ENCODE results near the gene KNDC1.
"Not testable (repeated sequence)": the region's sequence is repeated elsewhere in the genome, so short reads cannot be mapped to it uniquely, and the experiment has no call there.

Gene KNDC1

DNA sequence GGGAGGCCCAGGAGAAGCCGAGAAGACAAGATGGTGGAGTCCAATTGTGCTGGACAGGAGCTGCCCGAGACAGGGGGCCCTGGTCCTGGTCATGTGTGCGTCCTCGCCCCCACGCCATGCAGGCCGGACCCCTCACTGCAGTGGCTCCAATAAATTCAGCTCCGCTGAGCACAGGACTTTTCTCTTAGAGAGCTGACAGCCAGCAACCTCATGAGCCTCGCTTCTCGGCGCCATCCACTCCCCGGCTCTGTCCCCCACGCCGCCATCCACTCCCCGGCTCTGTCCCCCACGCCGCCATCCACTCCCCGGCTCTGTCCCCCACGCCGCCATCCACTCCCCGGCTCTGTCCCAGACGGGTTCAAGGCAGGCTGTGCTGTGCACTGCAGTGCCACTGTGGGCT, 67.2 kb downstream of the KNDC1 start:
- no peak for DNase-seq

DNA sequence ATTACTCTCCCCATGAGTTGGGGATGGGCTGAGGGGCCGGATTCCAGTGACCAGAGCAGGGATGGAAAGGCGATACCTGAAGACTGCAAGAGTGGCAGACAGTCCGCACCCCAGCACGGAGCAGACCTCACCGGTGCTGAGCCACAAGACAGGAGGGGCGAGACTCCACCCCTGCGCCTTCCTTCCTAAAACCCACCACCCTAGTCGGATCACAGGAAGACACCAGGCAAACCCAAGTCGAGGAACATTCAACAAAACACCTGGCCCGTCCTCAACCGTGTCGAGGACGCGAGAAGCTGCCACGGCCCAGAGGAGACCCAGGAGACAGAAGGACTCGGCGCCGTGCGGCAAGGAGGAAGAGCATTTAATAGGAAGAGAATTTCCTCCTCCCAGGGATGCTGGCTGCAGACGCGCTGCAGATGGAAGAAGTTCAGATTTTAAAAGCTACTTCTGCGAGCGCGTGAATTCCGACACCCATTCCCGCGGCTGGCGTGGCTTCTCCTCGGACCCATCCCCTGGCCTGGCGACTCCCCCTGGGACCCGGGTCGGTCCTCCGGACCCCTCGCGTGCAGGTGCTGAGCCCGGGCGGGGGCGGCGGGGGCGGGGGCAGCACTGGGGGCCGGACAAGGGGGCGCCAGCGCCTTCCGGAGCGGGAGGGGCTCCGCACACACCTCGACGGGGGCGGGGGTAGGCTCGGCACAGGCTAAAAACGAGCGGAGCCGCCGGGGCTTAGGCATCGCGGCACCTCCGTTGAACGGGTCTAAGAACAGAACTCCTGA, 69.4 kb downstream of the KNDC1 start:
- no peak for DNase-seq

DNA sequence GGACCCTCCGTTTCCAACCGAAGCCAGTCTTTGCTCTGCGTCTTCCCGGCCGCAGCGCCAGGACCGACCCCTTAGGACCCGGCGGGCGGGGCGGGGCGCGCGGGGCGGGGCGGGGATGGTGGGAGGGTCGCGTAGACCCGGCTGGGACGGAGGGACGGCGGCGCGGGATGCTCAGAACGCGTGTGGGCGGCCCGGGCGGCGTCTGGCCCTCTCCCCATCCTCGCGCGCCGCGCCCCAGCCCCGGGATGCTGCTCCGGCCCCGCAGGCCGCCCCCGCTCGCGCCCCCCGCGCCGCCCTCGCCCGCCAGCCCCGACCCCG, 70.0 kb downstream of the KNDC1 start, which contains the start of gene UTF1:
TSS of gene UTF1 (plus strand) at position 174 of the 318 bp plus-strand sequence. CDS start at position 246, 72 bp downstream.
- DNase-seq = no peak

DNA sequence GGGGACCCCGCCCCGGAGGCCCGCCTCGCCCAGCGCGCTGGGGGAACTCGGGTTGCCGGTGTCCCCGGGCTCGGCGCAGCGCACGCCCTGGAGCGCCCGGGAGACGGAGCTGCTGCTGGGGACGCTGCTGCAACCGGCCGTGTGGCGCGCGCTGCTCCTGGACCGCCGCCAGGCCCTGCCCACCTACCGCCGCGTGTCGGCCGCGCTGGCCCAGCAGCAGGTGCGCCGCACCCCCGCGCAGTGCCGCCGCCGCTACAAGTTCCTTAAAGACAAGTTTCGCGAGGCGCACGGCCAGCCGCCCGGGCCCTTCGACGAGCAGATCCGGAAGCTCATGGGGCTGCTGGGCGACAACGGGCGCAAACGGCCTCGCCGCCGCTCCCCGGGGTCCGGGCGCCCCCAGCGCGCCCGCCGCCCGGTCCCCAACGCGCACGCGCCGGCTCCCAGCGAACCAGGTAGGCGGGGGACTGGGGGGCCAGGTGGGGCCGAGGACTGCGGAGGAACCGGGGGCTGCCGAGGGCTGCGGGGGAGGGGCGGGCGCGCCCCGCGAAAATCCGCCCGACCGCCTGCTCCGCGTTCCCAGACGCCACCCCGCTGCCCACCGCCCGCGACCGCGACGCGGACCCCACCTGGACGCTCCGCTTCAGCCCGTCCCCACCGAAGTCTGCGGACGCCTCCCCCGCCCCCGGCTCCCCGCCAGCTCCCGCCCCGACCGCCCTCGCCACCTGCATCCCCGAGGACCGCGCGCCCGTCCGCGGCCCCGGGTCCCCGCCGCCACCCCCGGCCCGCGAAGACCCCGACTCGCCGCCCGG, 70.6 kb downstream of the KNDC1 start:
- DNase-seq = peak; percentile 43

DNA sequence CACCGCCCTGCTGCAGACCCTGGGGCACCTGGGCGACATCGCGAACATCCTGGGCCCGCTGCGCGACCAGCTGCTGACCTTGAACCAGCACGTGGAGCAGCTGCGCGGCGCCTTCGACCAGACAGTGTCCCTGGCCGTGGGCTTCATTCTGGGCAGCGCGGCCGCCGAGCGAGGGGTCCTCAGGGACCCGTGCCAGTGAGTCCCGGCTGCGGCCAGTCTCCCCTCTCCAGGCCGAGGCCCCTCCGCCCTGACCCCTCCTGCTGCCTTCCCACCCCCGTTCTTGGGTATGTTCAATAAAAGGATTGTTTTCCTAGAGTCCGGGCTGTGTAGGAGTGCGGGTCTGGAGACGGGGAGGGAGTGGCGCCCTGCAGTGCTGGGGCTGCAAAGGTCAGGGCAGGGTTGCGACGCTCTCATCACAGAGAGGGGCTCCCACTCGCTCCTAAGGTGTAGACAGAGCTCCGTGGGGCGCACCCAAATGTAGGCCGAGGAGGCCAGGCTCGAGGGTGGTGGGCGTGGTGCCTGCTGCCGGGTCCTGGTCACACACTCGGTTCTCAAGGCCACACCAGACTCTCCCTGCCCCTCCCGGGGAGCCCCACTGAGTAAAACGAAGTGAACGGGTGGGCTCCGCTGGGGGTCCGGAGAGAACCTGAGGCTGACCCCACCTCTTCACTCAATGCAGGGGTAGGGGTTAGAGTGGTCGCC, 71.4 kb downstream of the KNDC1 start:
- no peak for DNase-seq

DNA sequence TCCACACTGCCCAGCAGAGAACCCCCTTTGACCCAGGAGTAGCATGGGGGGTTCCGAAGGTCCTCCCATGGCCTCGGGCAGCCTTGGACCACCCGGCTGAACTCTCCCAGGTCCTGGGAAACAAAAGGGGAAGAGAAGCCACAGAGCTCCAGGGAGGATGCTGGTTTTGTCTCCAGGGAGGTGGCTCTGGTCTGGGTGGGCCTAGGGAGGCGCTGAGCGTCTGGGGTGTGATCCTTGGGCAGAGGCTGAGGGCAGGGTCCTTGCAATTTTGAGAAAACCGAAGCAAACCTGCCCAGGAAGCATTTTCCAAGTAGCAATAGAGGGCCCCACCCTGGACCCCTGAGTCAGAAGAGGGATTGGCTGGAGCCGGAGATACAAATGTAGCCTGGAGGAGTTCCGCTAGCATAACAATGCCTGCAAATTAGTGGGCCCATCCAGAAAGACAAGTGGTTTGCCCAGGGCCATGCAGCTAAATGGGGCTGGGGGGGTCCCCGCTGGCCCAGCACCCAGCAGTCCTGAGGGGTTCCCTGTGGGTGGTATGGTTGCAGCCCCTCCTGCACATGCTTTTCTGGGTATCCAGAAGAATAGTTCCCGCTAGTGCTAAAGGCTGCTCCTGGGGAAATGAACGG, 72.0 kb downstream of the KNDC1 start:
- DNase-seq = no peak

DNA sequence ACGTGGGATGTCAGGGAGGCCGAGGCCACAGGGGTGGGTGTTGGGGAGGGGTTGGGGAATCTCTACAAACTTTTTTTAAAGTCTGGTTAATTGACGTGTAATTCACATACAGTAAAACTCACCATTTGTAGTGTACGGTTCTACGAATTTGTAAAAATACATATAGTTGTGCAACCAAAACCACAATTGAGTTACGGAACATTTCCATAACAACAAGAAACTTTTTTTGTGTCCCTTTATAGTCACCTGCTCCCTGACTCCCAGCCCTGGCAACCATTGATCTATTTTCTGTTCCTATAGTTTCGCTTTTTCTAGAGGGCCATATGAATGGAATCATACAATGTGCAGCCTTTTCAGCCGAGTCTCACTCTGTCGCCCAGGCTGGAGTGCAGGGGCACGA, 74.8 kb downstream of the KNDC1 start:
- not testable (repeated sequence) for DNase-seq

DNA sequence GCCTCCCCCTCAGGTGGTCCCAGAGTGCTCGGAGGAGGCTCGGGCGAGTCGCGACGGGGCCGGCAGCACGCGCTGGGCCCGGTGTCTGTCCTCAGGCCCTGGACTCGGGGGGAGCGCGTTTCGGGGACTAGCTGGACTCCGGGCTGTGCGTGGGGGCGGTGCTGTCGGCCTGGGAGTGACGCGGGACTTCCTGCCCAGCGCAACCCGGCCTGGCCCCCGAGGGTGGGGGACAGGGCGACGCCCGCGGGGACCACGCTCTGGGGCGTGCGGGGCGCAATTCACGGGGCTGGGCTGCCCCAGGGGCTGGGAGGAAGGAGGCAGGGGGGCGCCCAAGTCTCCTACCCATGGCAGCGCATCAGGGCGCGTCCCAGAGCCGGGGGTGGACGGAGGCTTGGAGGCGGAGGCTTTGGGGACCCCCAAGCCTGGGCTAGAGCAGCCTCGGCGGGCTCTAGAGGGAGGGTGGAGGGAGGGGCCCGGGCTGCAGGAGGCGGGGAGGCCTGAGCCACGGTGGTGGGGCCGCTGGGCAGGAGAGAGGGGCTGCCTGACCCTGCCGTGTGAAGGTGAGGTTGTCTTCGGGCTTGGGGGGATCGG, 75.3 kb downstream of the KNDC1 start:
- DNase-seq = no peak

DNA sequence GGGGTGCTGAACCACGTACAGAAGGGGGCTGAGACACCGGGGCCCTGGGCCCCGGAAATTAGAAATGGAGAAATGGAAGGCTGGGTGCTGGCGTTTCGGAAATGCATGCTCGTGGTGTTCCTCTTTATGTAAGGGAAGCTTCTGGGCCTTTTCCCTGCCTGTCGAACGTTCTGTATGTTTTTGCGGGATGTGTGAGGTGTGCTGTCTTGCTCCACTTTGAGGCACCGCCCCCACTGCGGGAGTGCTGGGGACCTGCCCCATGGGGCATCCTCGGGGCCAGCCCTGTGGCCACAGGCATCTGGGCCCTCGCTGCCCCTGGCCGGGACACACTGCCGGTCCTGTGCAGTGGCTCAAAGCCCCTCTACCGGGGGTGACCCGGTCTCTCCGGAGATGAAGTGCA, 75.9 kb downstream of the KNDC1 start:
- no peak for DNase-seq

DNA sequence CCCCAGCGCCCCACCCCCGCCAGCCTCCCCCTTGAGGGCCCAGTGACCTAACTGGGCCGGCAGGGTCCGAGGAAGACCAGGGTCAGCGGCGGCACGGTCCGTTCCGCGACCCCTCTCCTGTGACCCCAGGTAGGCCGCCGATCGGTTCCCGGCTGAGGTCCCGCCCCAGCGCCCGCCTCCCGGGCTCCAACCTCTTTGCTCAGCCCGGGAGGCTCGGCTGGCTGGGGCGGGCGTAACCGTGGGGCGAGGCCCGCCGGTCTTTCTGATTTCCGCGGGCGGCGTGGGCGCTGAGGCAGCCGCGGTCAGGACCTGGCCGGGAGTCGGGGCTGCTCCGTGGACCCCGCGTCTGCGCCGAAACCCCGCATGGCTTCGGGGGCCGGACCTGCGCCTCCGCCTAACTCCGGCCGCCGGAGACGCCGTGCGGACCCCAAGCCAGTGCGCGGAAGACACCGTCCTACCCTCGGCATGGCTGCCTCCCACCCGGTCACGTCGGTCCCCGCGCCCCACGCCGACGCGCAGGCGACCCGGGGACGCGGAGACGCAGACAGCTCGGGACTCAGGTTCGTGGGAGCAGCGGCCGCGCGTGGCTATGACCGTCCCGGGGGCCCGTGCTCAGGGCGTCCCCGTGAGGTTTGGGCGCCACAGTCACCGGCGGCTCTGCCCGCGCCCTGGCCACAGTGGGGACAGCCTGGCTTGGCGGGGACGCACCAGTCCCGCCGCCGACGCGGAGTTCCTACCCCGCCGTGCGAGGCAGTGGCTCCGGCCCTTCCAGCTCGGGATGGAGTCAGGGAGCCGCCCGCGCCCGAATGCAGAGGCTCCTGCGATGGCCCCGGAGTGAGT, 76.6 kb downstream of the KNDC1 start:
- DNase-seq = peak; percentile 34

DNA sequence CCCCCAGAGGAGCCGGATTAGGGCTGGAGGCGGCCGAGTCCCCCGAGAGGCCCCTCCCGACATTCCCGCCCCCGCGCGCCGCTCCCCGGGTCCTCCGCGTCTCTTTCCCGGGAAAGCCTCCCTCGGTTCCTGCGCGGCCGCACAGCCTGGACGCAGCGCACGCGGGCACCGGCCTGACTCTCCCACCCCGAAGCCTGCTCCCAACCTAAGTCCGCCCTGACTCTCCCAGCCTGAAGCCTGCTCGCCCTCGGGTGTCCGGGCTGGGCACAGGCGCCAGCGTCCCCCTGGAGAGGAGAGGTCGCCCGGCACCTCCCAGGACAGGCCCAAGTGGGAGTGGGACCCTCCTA, 77.2 kb downstream of the KNDC1 start:
- DNase-seq = no peak

DNA sequence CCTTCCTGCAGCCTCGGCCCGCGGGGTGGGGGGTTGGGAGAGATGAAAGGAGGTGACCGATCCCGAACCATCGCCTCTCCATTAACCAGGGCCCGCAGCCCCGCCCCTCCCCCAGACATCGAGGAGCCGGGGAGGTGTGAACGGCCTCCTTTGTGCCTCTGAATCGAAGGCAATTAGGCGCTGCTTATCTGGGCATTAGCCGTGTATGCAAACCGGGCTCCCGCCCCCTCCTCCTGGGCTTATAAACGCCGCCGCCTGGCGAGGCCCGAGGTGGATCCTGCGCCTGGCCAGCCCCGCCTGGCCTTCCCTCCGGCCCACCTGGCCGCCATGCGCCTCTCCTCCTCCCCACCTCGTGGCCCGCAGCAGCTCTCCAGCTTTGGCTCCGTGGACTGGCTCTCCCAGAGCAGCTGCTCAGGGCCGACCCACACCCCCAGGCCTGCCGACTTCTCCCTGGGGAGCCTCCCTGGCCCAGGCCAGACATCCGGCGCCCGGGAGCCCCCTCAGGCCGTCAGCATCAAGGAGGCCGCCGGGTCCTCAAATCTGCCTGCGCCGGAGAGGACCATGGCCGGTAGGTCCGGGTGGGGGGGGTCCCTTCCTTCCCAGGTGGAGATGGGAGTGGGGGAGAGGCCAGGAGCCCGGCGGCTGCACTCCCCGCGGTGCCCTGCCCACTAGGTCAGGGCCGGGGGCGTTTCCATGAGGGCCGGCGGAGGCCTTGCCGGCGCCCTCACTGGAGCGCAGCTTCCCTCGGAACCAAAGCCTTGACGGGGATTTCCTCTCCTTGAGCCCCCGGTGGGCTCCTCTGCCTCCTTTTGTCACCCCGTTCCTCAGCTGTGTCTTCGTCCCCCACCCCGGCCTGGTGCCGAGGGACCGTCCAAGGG, 77.8 kb downstream of the KNDC1 start, which contains the start of gene VENTX:
TSS of gene VENTX (plus strand) at position 268 of the 878 bp plus-strand sequence. CDS start at position 328, 60 bp downstream.
- DNase-seq = no peak

DNA sequence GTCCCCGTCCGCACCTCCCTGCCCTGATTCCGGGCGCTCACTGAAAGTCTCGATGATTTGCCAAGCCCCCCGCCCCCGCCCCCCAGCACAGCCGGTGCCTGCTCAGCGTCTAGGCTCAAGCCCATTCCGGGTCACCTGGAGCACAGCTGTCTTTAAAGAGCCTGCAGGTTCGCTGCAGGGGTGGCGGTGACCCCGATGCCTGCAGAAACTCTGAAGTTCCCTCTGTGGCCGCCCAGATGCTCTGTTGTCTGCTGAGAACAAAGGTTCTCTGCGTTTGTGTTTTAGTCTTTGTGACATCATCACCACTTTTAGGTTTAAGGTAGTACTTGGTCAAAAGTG, 78.4 kb downstream of the KNDC1 start:
- no peak for DNase-seq

DNA sequence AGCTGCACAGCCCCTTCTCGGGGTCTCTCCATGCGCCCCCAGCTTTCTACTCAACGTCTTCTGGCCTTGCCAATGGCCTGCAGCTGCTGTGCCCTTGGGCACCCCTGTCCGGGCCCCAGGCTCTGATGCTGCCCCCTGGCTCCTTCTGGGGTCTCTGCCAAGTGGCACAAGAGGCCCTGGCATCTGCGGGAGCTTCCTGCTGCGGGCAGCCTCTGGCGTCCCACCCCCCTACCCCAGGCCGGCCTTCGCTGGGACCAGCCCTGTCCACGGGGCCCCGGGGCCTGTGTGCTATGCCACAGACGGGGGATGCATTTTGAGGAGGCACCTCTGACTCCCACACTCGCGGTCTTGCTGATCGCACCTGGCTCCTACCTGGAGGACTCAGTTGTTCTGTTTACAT, 80.0 kb downstream of the KNDC1 start:
- DNase-seq = no peak

DNA sequence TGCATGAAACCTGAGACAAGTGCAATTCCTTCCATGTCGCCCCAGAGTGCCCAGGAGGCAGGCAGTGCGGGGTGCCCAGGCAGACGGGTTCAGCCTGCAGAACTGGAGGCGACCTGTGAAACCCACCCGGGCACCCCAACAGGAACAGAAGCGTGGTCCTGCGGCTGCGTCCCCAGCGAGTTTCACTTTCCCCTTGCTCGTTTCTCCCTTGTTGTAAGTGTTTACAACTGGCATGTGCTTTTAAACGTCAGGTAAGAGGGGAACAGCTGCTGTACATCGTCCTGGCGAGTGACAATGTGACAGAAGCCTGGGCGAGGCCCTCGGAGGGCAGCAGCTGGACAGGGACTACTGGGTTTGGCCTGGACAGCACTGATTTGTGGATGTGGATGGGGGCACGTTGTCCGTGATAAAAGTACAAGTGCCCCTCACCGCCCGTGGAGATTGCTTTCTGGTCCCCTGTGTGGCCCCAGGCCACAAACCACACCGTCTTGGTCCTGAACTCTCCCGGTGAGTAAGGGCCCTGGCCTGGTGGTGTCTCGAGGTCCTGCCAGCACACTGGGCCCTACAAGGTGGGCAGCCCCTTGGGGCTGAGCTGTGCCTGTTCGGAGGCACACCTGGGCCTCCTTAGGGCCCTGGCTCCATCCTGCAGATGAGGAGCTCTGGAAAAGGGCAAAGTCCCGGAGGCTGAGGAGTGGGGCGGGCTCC, 81.6 kb downstream of the KNDC1 start:
- DNase-seq = no peak

DNA sequence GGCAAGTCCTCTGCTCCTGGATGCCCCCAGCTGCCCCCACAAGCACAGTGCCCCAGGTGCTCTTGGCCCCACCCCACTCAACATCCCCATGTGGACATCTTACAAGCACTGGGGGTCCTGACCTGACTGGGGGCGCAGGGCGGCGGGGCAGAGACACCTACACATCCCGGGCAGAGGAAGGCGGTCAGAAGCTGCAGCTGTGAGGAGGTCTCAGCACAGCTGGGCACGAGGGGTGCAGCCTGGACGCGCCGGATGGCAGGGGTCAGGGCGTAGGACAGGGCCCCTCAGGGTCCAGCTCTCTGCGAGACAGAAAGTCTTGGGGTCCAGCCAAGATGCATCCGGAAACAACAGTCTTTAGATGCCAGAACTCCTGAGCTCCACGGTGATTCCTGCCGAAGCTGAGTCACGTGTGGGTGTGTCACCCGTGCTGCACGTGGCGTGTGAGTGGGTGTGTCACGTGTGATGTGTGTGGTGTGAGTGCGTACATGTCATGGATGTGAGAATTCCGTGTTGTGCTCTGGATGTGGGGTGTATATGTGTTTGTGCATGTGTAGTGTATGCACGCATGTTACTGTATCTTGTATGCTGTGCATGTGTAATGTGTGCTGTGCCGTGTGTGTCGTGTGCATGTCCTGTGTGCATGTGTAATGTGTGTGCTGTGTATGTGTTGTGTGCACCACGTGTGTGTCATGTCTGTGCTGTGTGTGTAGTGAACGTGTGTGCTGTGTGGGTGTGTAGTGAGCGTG, 82.8 kb downstream of the KNDC1 start:
- no peak for DNase-seq

DNA sequence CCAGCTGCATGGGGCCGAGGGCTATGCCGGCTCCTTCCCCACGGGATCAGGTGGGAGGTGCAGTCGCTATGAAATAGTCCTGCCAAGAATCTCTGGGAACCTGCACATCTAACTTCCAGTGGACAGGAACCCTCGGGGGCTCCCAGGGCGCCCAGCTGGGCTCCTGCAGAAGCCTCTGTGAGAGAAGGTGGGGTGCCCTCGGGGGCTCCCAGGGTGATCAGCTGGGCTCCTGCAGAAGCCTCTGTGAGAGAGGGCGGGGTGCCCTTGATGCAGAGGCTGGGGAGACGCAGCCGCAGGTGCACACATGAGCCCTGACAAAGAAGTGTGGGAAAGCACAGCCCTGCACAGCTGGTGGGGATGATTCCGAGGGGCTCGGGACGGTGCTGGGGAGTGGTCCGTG, 83.6 kb downstream of the KNDC1 start:
- DNase-seq = no peak

DNA sequence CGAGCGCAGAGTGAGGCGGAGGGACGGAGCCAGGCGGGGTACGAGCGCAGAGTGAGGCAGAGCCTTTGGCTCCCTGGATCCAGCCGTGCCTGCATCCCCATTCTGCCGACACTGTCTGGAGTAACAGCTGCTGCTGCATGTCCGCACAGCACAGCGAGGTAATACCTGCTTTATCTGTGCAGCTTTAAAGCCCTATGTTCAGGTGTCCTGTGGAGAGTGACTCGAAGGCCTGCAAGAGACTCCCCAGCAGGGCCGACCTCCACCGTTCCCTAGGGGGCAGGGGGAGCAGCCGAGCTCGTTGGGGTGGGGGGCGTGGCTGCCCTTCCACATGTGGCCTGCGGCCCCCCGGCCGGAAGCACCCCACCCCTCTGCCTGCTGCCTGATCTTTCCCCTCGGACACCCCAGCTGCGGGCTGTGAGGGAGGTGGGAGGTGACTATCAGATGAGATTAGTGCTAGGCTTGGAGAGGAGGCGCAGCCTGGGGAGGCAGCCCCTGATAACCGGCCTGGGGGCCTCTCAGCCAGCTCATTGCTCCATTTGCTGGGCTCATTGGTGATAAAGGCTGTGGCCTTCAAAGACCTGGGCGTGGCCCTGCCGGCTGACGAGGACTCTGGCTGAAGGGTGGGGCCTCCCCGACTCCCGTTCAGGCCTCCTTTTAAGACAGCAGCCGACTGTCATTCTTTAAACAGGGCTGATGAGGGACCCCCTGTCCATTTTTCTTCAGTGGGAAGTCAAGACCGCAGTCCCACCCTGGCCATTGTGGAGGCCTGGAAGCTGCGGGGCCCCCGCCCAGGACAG, 85.6 kb downstream of the KNDC1 start:
- no peak for DNase-seq

DNA sequence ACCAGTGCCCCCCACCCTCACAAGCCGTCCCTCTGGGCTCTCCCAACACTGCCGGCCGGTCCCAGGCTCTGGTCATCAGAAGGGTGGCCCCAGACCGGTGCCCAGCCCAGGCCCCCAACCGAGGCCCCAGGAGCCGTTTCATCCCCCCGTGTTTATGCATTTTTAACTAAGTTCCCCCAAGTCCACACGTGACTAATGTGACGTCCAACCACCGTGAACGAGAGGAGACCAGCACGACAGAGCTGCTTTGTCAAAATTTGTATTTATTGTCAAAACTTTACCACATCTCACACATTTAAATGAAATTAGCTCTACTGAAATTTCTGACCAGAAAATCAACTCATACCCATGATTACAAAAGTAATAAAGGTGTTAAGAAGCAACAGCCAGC, 86.2 kb downstream of the KNDC1 start:
- no peak for DNase-seq

All from stimulated activated CD4-positive, alpha-beta T cell treated with anti-CD3 and anti-CD28 coated beads, Interleukin-15, amount 100 ng/mL, for 24 hours (primary cell).